ENCODE measurements around the gene APIP. TPM values are rescaled to one million over a fixed set of nuclear protein-coding genes. Genes with fewer than 3 reads are reported as not detected.

APIP gene, protein sequence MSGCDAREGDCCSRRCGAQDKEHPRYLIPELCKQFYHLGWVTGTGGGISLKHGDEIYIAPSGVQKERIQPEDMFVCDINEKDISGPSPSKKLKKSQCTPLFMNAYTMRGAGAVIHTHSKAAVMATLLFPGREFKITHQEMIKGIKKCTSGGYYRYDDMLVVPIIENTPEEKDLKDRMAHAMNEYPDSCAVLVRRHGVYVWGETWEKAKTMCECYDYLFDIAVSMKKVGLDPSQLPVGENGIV
- total RNA-seq, result 8.0 TPM

DNA sequence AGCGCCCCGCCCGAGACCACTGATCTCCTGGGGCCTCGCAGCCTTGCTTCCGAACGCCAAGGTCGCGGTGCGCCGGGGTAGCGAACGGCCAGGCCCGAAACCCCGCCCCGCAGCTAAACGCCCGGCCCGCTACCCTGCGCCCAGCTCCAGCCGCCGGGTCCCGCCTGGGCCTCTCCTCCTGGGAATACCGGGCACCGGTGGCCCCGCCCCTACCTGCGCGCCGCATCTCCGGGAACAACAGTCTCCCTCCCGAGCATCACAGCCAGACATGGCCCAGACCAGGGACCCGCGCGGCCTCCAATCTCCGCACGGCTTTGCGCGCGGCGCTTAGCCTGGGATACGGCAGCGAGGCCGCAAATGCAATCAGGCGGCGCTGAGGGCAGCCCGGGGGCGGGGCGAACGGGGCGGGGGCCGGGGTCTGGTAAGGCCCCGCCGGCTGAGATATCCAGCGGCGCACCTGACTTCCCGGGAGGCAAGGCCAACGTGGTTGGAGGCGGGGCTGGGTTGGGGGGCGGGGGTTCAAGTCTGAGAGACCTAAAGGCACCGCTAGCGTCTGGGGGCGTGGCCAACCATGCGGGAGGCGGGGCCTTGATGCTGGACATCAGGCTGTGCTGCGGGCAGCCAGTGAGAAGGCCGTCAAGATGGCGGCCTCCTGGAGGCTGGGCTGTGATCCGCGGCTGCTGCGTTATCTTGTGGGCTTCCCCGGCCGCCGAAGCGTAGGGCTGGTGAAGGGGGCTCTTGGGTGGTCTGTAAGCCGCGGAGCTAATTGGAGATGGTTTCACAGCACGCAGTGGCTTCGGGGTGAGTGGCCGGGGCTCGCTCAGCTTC lies at the start of gene APIP, which contains the start of gene PDHX:
Gene APIP, minus strand, starts transcription at position 365 of the 828 bp plus-strand sequence. Its CDS starts 95 bp downstream, at position 270.
Gene PDHX, plus strand, starts transcription at position 604 of the 828 bp plus-strand sequence. Its CDS starts 38 bp downstream, at position 642.
- DNase-seq (ENCODE audit: low spot score), result peak; percentile 99

DNA sequence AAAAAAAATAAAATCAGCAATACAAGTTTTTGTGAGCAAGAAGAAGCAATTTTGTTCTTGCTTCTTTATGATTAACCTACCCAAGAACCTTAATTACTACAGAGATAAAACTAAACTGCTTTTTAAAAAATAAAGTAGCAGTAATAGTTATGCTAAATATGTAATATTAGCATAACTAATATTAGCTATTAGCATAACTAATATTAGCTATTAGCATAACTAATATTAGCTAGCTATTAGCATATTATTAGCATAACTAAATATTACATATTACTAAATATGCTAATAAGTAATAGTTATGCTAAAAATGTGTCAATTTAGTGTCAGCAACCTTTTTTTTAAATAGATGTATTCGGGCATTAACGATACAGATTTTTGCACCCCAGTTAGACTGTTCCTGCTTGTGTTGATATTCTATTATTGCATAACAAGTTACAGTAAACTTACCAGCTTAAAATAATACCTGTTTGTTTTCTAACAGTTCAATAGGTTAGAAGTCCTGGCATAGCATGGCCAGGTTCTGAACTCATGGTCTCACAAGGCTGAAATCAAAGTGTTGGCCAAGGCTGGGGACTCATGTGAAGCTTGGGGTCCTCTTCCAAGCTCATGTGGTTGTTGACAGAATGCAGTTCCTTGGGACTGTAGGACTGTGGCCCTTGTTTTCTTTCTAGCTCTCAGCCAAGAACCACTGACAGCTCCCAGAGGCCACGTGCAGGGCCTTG lies 48.6 kb upstream of the APIP start:
- ATAC-seq, result peak; percentile 46
- no peak for DNase-seq (ENCODE audit: low spot score)

More for the DNA sequence above, at the start of gene APIP, which contains the start of gene PDHX:
- peak; percentile 93 for ATAC-seq

DNA sequence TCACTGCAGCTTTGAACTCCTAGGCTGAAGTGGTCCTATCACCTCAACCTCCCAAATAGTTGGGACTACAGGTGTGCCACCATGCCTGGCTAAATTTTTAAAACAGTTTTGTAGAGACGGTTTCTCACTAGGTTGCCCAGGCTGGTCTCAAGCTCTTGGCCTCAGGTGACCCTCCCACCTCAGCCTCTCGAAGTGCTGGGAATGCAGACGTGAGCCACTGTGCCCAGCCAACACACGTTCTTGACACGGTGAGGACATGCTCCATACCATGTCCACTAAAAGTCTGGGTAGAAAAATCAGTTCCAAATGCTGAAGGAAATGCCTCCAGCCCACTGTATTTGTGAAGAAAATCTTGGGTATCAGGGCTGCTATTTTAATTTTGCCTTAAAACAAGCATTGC lies 47.2 kb upstream of the APIP start:
- DNase-seq (ENCODE audit: low spot score), result no peak
- no peak for ATAC-seq

DNA sequence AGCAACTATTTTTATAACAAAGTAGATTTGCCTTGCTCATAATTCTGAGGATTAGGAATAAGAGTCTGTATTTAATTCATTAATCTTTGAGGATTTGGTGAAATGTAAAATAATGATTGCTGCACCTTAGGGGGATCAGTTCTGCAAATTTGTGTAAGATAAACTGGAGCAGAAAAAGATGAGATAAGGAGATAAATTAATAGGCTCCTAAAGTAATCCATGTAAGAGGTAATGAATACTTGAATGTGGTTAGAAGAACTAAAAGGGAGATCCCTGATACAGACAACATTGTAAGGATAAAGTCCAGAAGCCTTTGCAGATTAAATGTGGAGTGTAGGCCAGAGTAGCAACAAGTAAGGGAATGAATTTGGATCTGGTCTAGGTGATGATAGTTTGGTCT lies 45.9 kb upstream of the APIP start:
- DNase-seq (ENCODE audit: low spot score) (no peak), ATAC-seq (no peak)

DNA sequence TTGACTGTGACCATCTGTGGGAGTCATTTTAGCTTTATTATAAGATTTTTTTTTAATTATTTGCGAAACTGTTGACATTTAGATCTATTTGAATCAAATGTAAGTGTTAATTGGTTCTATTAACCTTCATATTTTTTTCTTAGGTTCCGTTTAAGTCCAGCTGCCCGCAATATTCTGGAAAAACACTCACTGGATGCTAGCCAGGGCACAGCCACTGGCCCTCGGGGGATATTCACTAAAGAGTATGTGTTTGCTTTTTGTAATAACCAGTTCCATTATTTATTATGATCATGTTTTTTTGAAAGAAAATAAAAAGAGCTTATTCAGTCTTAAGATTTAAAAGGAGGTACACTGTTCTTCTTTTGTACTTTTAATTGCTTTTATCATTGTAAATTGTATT lies 44.1 kb upstream of the APIP start:
- ATAC-seq, result no peak
- no peak for DNase-seq (ENCODE audit: low spot score)

DNA sequence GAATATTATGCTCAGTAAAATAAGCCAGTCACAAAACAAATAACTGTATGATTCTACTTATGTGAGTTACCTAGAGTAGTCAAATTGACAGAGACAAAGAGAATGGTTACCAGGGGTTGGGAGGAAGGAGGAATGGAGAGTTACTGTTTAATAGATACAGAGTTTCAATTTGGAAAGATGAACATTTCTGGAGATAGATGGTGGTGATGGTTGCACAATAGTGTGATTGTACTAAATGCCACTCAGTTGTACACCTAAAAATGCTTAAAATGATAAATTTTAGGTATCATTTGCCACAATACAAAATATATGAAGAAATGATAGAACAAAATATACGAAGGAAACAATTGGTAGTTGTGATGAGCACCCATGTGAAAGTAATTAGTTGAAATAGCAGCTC lies 43.6 kb upstream of the APIP start:
- no peak for DNase-seq (ENCODE audit: low spot score)
- no peak for ATAC-seq

DNA sequence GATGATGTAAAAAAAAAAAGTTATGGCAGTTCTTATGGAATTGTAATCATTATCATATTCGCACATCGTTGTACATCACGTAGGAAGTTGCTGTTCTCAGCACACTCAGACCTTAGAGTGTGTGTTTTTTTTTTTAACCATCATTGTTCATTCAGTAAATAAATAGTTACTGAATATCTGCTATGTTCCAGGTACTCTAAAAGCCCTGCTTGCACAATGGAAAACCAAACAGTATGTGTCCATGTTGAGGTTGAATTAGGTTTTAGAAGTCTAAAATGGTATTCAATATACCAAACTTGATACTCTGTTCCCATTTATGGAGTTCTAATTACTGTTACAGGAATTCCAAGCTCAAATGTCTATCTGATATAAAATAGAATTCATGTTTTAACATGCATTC lies 41.4 kb upstream of the APIP start:
- DNase-seq (ENCODE audit: low spot score), result no peak
- peak; percentile 64 for ATAC-seq

DNA sequence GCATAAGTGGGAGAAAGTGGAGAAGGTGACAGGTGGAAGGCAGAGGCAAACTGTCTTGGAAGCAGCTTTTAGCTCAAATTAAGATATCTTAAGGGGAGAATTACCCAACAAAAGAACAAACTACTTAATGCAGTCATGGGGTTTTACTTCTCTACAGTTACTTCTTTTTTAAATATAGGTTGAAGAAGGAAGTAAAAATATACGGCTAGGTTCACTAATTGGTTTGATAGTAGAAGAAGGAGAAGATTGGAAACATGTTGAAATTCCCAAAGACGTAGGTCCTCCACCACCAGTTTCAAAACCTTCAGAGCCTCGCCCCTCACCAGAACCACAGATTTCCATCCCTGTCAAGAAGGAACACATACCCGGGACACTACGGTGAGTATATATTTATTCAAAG lies 41.0 kb upstream of the APIP start:
- ATAC-seq (no peak), DNase-seq (ENCODE audit: low spot score) (no peak)

DNA sequence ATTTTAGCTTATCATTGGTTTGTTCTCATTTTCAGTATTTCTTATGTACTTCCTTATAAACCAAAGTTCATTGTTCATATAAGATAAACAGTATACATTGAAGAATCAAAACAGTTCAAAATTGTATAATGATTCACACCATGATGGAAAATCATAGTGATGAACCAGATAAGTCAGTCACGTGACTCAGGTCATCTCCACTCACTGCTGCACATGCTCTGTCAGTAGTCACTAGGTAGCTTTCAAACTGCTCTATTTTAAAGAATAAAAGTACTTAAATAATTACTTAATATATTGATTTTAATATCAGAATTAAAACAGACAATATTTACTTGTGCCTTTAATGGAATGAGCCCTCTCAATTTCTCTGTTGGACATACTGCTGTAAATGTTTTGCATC lies 37.8 kb upstream of the APIP start:
- DNase-seq (ENCODE audit: low spot score), result no peak
- no peak for ATAC-seq

DNA sequence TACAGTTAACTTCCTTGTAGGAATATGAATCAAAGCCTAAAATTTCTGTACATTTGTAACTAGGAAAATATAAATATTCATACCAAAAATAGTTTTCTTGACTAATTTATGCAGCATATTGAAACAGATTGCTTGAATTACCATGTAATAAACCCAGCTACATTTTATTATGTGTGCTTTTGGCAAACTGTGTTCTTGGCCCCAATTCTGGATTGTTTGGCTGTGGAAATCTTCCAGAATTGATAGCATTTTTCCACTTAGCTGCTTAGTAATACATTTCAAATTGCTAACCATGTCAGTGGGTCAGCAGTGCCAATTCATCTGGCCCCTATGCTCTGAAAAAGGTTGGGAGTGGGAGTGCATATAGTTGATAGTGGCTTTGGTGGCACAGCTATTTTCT lies 32.5 kb upstream of the APIP start:
- ATAC-seq, result peak; percentile 61
- no peak for DNase-seq (ENCODE audit: low spot score)

DNA sequence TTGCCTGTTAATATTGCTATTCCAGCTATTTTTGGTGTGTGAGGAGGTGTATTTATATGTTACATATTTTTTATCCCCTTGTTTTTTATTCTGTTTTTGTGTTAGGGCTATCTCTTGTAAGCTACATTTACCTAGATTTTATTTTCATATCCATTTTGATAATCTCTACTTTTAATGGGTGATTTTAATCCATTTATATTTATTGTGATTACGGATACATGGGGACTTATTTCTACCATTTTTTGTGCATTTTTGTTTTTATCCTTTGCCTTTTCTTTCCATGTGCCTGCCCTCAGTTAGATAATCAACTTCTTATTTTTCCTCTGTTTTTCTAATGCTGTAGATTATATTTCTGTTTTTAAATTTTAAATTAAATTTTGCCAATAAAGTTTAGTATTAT lies 28.5 kb upstream of the APIP start:
- ATAC-seq (no peak), DNase-seq (ENCODE audit: low spot score) (no peak)

DNA sequence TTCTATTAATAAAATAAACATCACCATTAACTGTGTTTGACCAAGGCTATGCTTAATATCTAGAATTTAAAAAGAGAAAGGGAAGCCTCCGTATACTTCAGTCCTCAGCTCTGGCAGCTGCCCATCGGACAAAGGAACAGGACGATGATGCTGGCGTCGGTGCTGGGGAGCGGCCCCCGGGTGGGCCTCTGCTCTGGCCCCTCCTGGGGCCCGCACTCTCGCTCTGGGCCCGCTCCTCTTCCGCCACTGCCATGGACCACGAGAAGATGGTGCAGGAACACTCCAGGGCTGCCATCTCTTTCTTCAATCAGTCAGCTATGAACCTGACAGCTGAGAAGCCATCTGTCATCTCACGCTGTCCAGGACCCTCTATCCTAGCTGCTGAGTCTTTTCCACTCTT lies 25.5 kb upstream of the APIP start:
- no peak for DNase-seq (ENCODE audit: low spot score)
- ATAC-seq, result no peak

DNA sequence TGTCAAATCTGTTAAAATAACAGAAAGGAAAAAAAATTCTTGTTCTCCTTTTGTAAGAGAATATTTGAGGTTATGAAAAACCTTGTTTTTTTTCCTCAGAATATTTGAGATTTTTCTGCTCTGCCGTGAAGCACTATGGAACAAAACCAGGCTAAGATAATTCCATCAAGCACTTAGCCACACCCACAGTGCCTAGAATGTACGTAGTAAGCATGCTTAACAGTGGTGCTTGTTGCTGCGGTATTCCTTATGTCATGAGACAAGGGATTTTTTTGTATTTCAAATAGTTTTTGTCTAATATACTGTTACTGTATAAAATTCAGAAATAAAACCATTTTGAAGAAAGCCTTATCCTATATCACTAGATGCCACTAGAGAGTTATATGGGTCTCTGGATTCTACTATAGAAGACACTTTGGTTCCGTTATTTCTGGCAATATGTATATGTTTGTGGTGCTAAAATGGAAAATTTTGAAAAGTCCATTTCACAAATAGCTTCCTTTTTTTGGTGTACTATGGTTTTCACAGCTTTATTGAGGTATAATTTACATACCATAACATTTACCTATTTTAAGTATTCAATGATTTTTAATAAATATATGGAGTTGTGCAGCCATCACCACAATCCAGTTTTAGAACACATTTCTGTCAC lies 24.0 kb upstream of the APIP start:
- DNase-seq (ENCODE audit: low spot score), result no peak
- no peak for ATAC-seq

DNA sequence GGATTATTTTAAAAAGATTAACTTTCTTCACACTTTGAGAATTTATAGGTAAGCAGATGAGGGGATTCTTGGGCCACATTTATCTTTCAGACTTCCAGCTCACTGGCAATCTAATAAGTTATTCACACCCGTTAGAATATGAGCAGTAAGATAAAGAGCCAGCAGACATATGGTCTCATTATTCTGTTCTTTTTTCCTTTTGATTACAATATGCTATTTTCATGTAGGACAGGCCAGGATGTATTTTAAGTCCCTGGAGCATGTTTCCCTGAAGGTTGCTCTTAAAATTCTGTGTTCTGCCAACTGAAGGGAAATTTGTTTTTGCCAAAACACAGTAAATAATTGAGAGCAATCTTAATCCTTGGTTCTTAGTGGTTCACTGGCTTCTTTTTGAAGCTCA lies 22.4 kb upstream of the APIP start:
- no peak for ATAC-seq
- no peak for DNase-seq (ENCODE audit: low spot score)

DNA sequence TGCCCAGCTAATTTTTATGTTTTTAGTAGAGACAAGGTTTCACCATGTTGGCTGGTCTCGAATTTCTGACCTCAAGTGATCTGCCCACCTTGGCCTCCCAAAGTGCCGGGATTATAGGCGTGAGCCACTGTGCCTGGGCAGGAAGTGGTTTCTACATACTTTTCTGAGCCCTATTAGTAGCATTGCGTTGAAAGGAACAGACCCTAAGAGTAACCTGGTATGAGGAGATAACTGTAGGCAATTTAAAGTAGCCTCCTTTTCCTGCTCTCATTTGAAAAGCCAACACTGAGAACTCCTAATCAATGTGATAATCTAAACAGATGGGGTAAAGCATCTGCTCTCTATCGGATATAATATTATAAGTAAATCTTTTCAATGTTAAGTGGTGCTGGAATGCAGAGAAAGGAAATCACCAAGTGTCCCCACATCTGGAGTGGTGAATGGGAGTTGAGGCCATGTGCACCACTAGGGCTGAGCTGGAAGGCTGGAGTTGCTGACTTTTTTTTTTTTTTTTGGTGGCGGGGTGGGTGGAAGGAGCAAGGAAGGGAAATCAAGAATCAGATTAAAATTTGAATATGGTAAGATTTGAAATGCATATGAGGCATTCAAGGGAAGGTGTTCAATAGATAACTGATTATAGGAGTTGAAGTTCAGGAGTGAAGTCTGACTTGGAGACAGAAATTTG lies 20.9 kb upstream of the APIP start:
- DNase-seq (ENCODE audit: low spot score) (no peak), ATAC-seq (no peak)

DNA sequence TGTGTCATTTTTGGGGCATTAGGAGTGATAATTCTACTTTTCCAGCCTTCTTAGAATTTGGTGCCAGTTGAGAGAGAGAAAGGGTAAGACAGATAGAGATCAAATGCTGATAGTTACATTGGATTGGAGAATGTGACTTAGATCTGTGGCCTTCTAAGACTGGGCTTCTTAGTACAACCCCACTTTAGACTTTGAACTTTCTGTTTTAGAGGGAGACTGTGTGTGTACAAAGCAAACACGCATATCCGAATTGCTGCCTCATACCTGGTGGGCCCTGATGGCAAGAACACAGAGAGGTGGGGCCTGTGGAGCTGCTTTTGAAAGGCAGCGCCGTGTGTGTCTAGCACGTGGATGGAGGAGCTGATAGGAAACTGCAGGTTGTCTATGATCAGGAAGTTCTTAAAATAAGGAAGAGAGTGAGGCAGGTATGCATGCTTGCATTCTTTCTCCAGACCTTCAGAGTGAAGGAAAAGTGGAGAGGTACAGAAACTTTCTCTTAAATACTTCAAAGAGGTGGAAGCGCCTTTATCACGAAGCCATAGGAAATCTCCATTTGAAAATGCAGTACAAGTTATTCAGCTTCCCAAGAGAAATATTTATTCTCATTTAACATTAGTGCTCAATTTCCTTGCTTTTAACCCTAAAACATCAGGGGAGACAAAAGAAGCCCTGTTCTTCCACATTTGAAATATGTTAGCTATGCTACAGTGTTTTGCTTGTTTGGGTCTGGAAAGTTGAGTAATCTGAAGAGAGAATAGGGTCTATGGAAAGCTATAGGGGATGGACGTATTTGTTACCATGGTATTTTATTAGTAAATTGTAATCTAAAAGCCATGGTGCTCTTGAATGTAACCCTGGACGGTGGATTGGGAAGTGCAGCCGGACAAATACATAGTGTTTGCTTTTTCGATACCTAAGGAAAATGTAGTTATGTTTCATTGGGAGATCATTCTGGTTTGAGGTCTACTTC lies 13.9 kb upstream of the APIP start:
- DNase-seq (ENCODE audit: low spot score) (no peak), ATAC-seq (peak; percentile 78)

DNA sequence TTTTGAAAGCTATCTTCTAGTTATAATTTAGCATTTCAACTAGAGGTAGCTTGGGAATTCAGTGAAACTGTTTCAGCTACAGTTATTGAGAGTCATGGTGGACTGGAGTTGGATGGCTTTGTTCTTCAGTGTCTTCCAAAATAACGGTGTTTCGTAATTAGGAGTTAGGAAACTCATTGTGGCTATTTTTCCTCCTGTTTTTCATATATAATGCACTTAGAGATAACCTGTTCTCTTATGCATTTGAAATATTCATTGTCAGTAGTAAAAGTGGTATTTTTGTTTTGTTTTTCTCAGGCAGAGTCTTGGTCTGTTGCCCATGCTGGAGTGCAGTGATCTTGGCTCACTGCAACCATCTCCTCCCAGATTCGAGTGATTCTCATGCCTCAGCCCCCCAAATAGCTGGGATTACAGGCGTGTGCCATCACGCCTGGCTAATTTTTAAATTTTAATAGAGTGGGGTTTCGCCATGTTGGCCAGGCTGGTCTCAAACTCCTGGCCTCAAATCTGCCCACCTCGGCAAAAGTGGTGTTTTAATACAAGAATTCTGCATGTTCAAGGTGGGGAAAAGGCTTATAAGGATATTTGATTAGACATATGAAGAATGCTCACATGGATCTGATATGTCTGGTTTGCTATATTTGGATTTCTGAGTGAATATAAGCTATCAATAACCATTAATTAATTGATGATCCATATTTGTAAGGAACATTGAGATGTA lies 12.9 kb upstream of the APIP start:
- DNase-seq (ENCODE audit: low spot score) (no peak), ATAC-seq (peak; percentile 24)

DNA sequence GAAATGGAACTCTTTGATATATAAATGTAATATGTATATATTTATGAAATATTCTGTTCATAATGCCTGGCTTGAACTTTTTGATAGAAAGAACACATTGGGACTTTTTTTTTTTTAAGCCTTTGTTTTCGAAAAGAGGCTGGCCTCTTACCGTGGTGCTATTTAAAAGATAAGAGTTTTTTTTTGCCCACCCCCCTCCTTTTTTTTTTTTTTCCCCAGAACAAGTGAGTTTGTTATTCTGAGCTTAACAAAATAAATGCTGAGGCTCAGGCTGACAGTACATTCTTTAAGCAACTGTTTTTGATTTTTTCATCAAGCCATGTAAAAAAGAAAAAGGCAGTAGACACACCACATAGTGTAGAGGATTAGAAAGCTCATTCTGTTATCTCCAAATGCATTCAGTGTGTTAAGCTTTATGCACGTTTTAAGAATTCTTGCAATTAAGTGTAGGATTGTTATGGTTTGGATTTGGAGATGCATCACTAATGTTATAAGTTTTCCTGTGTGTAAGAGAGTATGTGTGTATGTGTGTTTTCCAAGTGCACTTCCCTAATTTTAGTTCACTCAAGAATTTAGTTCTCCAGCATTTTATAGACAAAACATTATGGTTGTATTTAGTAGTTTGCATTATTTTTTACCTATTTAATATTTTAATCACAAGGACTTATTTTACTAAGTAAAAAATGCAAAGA lies 12.2 kb upstream of the APIP start:
- ATAC-seq (no peak), DNase-seq (ENCODE audit: low spot score) (no peak)

Measured in left lobe of liver (tissue), 2 donors.